HepG2 (cell line): Measurements from ENCODE around the gene UBE2N. TPM values are rescaled to one million over a fixed set of nuclear protein-coding genes. Genes with fewer than 3 reads are reported as not detected.

Source experiments
- CREB3 ChIP-seq: sonication (generic); formaldehyde crosslinking; IDR thresholded peaks from 2 replicates; pipeline ENCODE4 v1.5.0; 2020; ENCODE audit warnings: missing genetic modification reagents
- HDAC1 ChIP-seq: sonication (generic); formaldehyde crosslinking; IDR thresholded peaks from 2 replicates; pipeline ENCODE4 v1.5.1; 2020; ENCODE audit warnings: mild to moderate bottlenecking, missing genetic modification reagents
- JUN ChIP-seq: sonication (generic); formaldehyde crosslinking; IDR thresholded peaks from 2 replicates; pipeline ENCODE4 v1.4.0; 2020; ENCODE audit warnings: mild to moderate bottlenecking, missing genetic modification reagents
- KLF6 ChIP-seq: IDR thresholded peaks from 2 replicates; pipeline ENCODE4 v1.8.0; 2016; ENCODE audit warnings: missing biosample characterization, missing genetic modification reagents
- NFRKB ChIP-seq: fragments of 450-650 bp; IDR thresholded peaks from 2 replicates; pipeline ENCODE4 v1.6.1; 2017
- POGZ ChIP-seq: sonication (generic); formaldehyde crosslinking; IDR thresholded peaks from 2 replicates; pipeline ENCODE4 v1.4.0; 2020; ENCODE audit warnings: mild to moderate bottlenecking, missing genetic modification reagents
- POLR2AphosphoS5 ChIP-seq: IDR thresholded peaks from 2 replicates; pipeline ENCODE4 v1.6.1; 2012; ENCODE audit warnings: low read depth, low read length
- SP1 ChIP-seq, 2 experiments: fragments of 450-650 bp in 1 of 2; sonication (generic) in 1 of 2; formaldehyde crosslinking in 1 of 2; IDR thresholded peaks; 2 replicates each; pipeline versions ENCODE4 v1.4.0 to v1.6.1; 2016 to 2020; ENCODE audit warnings: missing genetic modification reagents in 1 of 2
- ZBTB2 ChIP-seq: sonication (generic); formaldehyde crosslinking; IDR thresholded peaks from 2 replicates; pipeline ENCODE4 v1.8.0; 2022; ENCODE audit warnings: low read depth, missing genetic modification reagents
- ZBTB8A ChIP-seq: sonication (generic); formaldehyde crosslinking; IDR thresholded peaks from 2 replicates; pipeline ENCODE4 v1.4.0; 2020; ENCODE audit warnings: mild to moderate bottlenecking, low read depth, missing genetic modification reagents, borderline replicate concordance
- ZHX2 ChIP-seq, 2 experiments: sonication (generic) in 1 of 2; formaldehyde crosslinking in 1 of 2; IDR thresholded peaks; 2 replicates each; pipeline versions ENCODE4 v1.6.1 to v1.9.0; 2014 to 2022; ENCODE audit warnings: antibody characterized with exemption in 1 of 2, borderline replicate concordance in 1 of 2, inconsistent platforms in 1 of 2, low read depth in 1 of 2, missing genetic modification reagents in 1 of 2
- ZMAT3 ChIP-seq: sonication (generic); formaldehyde crosslinking; conservative IDR thresholded peaks from 2 replicates; pipeline ENCODE4 v1.7.0; 2021; ENCODE audit warnings: missing genetic modification reagents
- ZNF232 ChIP-seq: sonication (generic); formaldehyde crosslinking; IDR thresholded peaks from 2 replicates; pipeline ENCODE4 v1.4.0; 2020; ENCODE audit warnings: missing genetic modification reagents, borderline replicate concordance
- ZNF253 ChIP-seq: sonication (generic); formaldehyde crosslinking; IDR thresholded peaks from 2 replicates; pipeline ENCODE4 v1.8.0; 2022; ENCODE audit warnings: mild to moderate bottlenecking, missing genetic modification reagents, borderline replicate concordance
- ZNF589 ChIP-seq: sonication (generic); formaldehyde crosslinking; conservative IDR thresholded peaks from 2 replicates; pipeline ENCODE4 v1.8.0; 2022; ENCODE audit warnings: mild to moderate bottlenecking, moderate library complexity, missing genetic modification reagents
- ZNF770 ChIP-seq: sonication (generic); formaldehyde crosslinking; IDR thresholded peaks from 2 replicates; pipeline ENCODE4 v1.5.0; 2020; ENCODE audit warnings: mild to moderate bottlenecking, missing genetic modification reagents
- ZNF883 ChIP-seq: sonication (generic); formaldehyde crosslinking; IDR thresholded peaks from 2 replicates; pipeline ENCODE4 v1.5.1; 2020; ENCODE audit warnings: mild to moderate bottlenecking, missing genetic modification reagents; ENCODE audit errors: not compliant biosample characterization
- polyA plus RNA-seq, 8 experiments: library from polyadenylated mRNA; depleted of rRNA in 3 of 8; stranded (reverse) in 7 of 8; unstranded in 1 of 8; fragments of >200 nt; fragmentation: Illumina TruSeq in 4 of 8; extraction: Trizol in 4 of 8; gene quantifications; 2 replicates each; pipeline versions ENCODE4 v1.2.1 to v1.2.3, GENCODE V29; 2011 to 2016; ENCODE audit warnings: low read depth in 4 of 8, missing spikeins in 1 of 8, mixed read lengths in 1 of 8; ENCODE audit not compliant: insufficient read depth in 1 of 8
- total RNA-seq, 5 experiments: library from RNA; depleted of rRNA; stranded (reverse); fragments of >200 nt; fragmentation: Illumina TruSeq; extraction: Trizol; gene quantifications; 2 replicates each; pipeline ENCODE4 v1.2.3, GENCODE V29; 2016; ENCODE audit warnings: low read depth in 1 of 5

UBE2N gene
- total and polyA plus RNA-seq, 2 of the 13 experiments (the other 11 are each of a cell fraction or from before 2014, with no cell fraction given): 188 to 197 TPM

GRCh38 chr12:93441617-93442410 lies at the start of gene UBE2N (continued):
- TF ChIP-seq ZHX2 (IDR thresholded peaks at IDR 0.05; ENCODE audit: low read depth): 0 out of 2 replicates have a peak, but pooled peaks have one; percentile 17
- TF ChIP-seq ZHX2 (CRISPR knock-in tag; IDR thresholded peaks at IDR 0.05; ENCODE audit: borderline replicate concordance): no peak; the same call in 1 of the 2 replicates
- peak; percentile 52; the same call in 1 of the 2 replicates for TF ChIP-seq ZNF770 (CRISPR knock-in tag)
- no peak for TF ChIP-seq NFRKB
- no peak for TF ChIP-seq SP1 (IDR thresholded peaks at IDR 0.05)
- TF ChIP-seq SP1 (CRISPR knock-in tag; IDR thresholded peaks at IDR 0.05): peak; percentile 45; the same call in 1 of the 2 replicates
- 0 out of 2 replicates have a peak, but pooled peaks have one; percentile 59 for TF ChIP-seq ZNF253 (CRISPR knock-in tag)
- TF ChIP-seq ZBTB2 (CRISPR knock-in tag): peak; percentile 44; the same call in 1 of the 2 replicates
- TF ChIP-seq POLR2AphosphoS5: peak; percentile 76
- peak; percentile 75; the same call in 1 of the 2 replicates for TF ChIP-seq CREB3 (CRISPR knock-in tag)
- TF ChIP-seq ZNF883 (CRISPR knock-in tag): peak; percentile 87
- TF ChIP-seq POGZ (CRISPR knock-in tag): peak; percentile 79
- peak; percentile 15; the same call in 1 of the 2 replicates for TF ChIP-seq JUN (CRISPR knock-in tag)
- peak; percentile 69 for TF ChIP-seq ZNF232
- peak; percentile 79; the same call in 1 of the 2 replicates for TF ChIP-seq KLF6 (CRISPR knock-in tag)
- TF ChIP-seq HDAC1 (CRISPR knock-in tag): peak; percentile 90
- TF ChIP-seq ZMAT3: peak; percentile 65; the same call in 1 of the 2 replicates
- TF ChIP-seq ZBTB8A: 0 out of 2 replicates have a peak, but pooled peaks have one; percentile 66
- 0 out of 2 replicates have a peak, but pooled peaks have one; percentile 48 for TF ChIP-seq ZNF589 (CRISPR knock-in tag)
